Measurements from ENCODE around the gene CDH20.
A peak's percentile ranks its signal among the peaks of the same experiment; 100 is the strongest.

The CDH20 gene

GRCh38 chr18:61448316-61448715 is 115.1 kb downstream of the CDH20 start:
- FAIRE-seq (no peak), DNase-seq (ENCODE audit: insufficient read length, low spot score) (no peak)
- TF ChIP-seq POLR2AphosphoS5 (IDR thresholded peaks at IDR 0.05; ENCODE audit: low read depth, low read length) (no peak), PAX5 (IDR thresholded peaks at IDR 0.05; ENCODE audit: insufficient read depth, low read length, severe bottlenecking) (no peak), TAF1 (IDR thresholded peaks at IDR 0.05; ENCODE audit: low read depth, low read length) (no peak), SPI1 (IDR thresholded peaks at IDR 0.05; ENCODE audit: low read depth, low read length) (peak; percentile 56; the same call in 1 of the 2 replicates)

DNA sequence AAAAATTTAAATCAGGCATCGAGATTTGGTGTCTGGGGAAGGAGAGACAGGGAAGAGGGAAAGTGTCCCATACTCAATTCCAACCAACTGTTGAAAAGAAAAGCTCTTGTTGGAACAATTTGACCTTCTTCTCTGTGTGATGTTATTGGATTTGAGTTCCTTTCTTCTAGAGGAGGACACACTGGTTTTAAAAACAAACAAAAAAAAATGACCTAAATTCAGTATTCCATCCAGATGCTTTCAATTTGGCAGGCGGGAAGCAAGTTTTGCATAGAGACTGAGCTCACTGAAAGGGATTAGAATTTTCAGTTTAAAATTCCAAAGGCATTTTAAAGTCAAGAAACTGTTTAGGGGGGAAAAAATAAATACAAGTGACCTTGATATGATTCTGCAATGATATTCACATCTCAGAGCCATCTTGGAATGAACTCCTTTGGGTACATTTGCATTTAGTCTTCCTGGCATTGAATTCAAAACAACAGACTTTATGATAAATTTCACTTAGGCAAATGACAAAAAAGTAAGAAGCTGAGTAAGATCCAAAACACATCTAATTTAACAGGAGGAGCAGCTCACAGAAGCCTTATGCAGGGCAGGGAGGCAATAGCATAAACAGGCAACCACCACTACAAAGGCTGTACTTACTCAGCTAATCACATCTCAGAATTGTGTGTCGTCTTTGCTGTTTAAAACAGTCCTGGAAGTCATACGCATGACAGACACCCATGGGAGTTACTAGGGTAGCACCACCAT is 126.8 kb downstream of the CDH20 start:
- TF ChIP-seq PAX5 (IDR thresholded peaks at IDR 0.05; ENCODE audit: insufficient read depth, low read length, severe bottlenecking) (no peak), POLR2A (IDR thresholded peaks at IDR 0.05; ENCODE audit: low read depth, low read length) (no peak), TAF1 (IDR thresholded peaks at IDR 0.05; ENCODE audit: low read depth, low read length) (no peak), POLR2AphosphoS5 (IDR thresholded peaks at IDR 0.05; ENCODE audit: low read depth, low read length) (no peak), POU2F2 (IDR thresholded peaks at IDR 0.05; ENCODE audit: low read depth, low read length) (no peak), SPI1 (IDR thresholded peaks at IDR 0.05; ENCODE audit: low read depth, low read length) (no peak)
- FAIRE-seq (no peak), DNase-seq (ENCODE audit: insufficient read length, low spot score) (no peak)

DNA sequence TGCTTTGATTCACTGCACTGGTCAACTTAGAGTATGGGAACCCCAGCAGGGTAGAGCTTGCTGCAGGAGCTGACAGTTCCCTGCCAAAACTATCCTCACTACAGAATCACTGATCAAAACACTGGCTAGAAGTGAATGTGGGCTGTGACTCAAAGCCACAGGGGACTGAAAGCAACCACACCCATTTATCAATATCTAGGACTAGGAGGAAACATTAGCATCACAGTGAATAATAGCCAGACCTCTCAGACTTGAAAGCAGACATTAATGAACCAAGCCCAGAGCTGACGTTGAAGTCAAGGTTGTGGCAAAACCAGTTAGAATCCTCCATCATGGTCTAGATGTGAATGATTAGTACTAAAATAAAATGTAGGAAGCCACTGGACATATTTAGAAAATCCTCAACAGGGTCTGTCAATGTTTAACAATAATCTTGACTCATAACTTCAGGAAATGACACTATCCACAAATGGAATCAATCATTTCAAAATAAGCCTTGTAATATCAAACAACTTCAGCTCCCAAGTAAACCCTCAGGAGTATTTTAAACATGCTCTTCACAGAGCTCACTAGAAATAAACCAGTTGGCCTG is 131.4 kb downstream of the CDH20 start:
- TF ChIP-seq POLR2A (IDR thresholded peaks at IDR 0.05; ENCODE audit: low read depth, low read length) (no peak), POLR2AphosphoS5 (IDR thresholded peaks at IDR 0.05; ENCODE audit: low read depth, low read length) (no peak), POU2F2 (IDR thresholded peaks at IDR 0.05; ENCODE audit: low read depth, low read length) (no peak), PAX5 (IDR thresholded peaks at IDR 0.05; ENCODE audit: insufficient read depth, low read length, severe bottlenecking) (no peak), TAF1 (IDR thresholded peaks at IDR 0.05; ENCODE audit: low read depth, low read length) (no peak), SPI1 (IDR thresholded peaks at IDR 0.05; ENCODE audit: low read depth, low read length) (no peak)
- FAIRE-seq = no peak
- DNase-seq (ENCODE audit: insufficient read length, low spot score) = no peak

DNA sequence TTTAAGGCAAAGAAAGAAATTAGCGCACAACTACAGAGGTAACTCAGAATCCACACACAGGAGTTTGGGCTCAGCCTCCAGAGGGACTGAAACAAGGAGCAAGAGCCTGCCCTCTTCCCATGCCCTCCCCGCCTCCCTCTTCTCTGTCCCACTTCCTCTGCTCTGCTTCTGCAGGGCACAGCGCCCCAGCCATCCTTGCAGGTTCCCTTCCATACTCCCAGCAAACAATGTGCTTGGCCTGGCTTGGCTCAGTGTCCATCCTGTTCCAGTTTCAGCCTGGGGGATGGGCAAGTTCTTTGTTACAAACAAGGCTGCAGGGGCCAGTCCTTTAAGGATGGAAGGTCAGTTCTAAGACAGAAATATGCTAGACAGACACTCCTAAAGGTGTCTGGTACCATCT is 133.5 kb downstream of the CDH20 start:
- no peak for DNase-seq (ENCODE audit: insufficient read length, low spot score)
- FAIRE-seq = no peak
- TF ChIP-seq POLR2AphosphoS5 (IDR thresholded peaks at IDR 0.05; ENCODE audit: low read depth, low read length) = no peak
- TF ChIP-seq POLR2A (IDR thresholded peaks at IDR 0.05; ENCODE audit: low read depth, low read length) = no peak
- no peak for TF ChIP-seq PAX5 (IDR thresholded peaks at IDR 0.05; ENCODE audit: insufficient read depth, low read length, severe bottlenecking)
- TF ChIP-seq POU2F2 (IDR thresholded peaks at IDR 0.05; ENCODE audit: low read depth, low read length) = no peak
- no peak for TF ChIP-seq TAF1 (IDR thresholded peaks at IDR 0.05; ENCODE audit: low read depth, low read length)
- no peak for TF ChIP-seq SPI1 (IDR thresholded peaks at IDR 0.05; ENCODE audit: low read depth, low read length)

GRCh38 chr18:61470031-61470674 is 136.9 kb downstream of the CDH20 start:
- DNase-seq (ENCODE audit: insufficient read length, low spot score) = no peak
- TF ChIP-seq POLR2A (IDR thresholded peaks at IDR 0.05; ENCODE audit: low read depth, low read length) = no peak
- TF ChIP-seq POU2F2 (IDR thresholded peaks at IDR 0.05; ENCODE audit: low read depth, low read length) = no peak
- no peak for TF ChIP-seq TAF1 (IDR thresholded peaks at IDR 0.05; ENCODE audit: low read depth, low read length)
- TF ChIP-seq POLR2AphosphoS5 (IDR thresholded peaks at IDR 0.05; ENCODE audit: low read depth, low read length) = no peak
- TF ChIP-seq SPI1 (IDR thresholded peaks at IDR 0.05; ENCODE audit: low read depth, low read length) = no peak
- TF ChIP-seq PAX5 (IDR thresholded peaks at IDR 0.05; ENCODE audit: insufficient read depth, low read length, severe bottlenecking) = no peak
- FAIRE-seq = no peak

GRCh38 chr18:61471541-61471940 is 138.3 kb downstream of the CDH20 start:
- no peak for FAIRE-seq
- TF ChIP-seq TAF1 (IDR thresholded peaks at IDR 0.05; ENCODE audit: low read depth, low read length) (no peak), POLR2AphosphoS5 (IDR thresholded peaks at IDR 0.05; ENCODE audit: low read depth, low read length) (no peak), PAX5 (IDR thresholded peaks at IDR 0.05; ENCODE audit: insufficient read depth, low read length, severe bottlenecking) (no peak), POLR2A (IDR thresholded peaks at IDR 0.05; ENCODE audit: low read depth, low read length) (no peak), SPI1 (IDR thresholded peaks at IDR 0.05; ENCODE audit: low read depth, low read length) (no peak), POU2F2 (IDR thresholded peaks at IDR 0.05; ENCODE audit: low read depth, low read length) (no peak)

GRCh38 chr18:61471942-61472341 is 138.7 kb downstream of the CDH20 start:
- no peak for FAIRE-seq
- TF ChIP-seq TAF1 (IDR thresholded peaks at IDR 0.05; ENCODE audit: low read depth, low read length) = no peak
- no peak for TF ChIP-seq POLR2AphosphoS5 (IDR thresholded peaks at IDR 0.05; ENCODE audit: low read depth, low read length)

More at GRCh38 chr18:61471541-61471940, 138.3 kb downstream of the CDH20 start:
- no peak for DNase-seq (ENCODE audit: insufficient read length, low spot score)

GRCh38 chr18:61474341-61474740 is 141.1 kb downstream of the CDH20 start:
- no peak for FAIRE-seq

More at GRCh38 chr18:61471942-61472341, 138.7 kb downstream of the CDH20 start:
- no peak for DNase-seq (ENCODE audit: insufficient read length, low spot score)

GRCh38 chr18:61474918-61475317 is 141.7 kb downstream of the CDH20 start:
- no peak for DNase-seq (ENCODE audit: insufficient read length, low spot score)
- FAIRE-seq = no peak

More at GRCh38 chr18:61474341-61474740, 141.1 kb downstream of the CDH20 start:
- TF ChIP-seq SPI1 (IDR thresholded peaks at IDR 0.05; ENCODE audit: low read depth, low read length) = no peak
- no peak for TF ChIP-seq POLR2AphosphoS5 (IDR thresholded peaks at IDR 0.05; ENCODE audit: low read depth, low read length)
- TF ChIP-seq POU2F2 (IDR thresholded peaks at IDR 0.05; ENCODE audit: low read depth, low read length) = no peak
- TF ChIP-seq POLR2A (IDR thresholded peaks at IDR 0.05; ENCODE audit: low read depth, low read length) = no peak
- TF ChIP-seq TAF1 (IDR thresholded peaks at IDR 0.05; ENCODE audit: low read depth, low read length) = no peak
- TF ChIP-seq PAX5 (IDR thresholded peaks at IDR 0.05; ENCODE audit: insufficient read depth, low read length, severe bottlenecking) = no peak
- no peak for DNase-seq (ENCODE audit: insufficient read length, low spot score)

More at GRCh38 chr18:61474918-61475317, 141.7 kb downstream of the CDH20 start:
- TF ChIP-seq TAF1 (IDR thresholded peaks at IDR 0.05; ENCODE audit: low read depth, low read length) (no peak), PAX5 (IDR thresholded peaks at IDR 0.05; ENCODE audit: insufficient read depth, low read length, severe bottlenecking) (no peak), POLR2A (IDR thresholded peaks at IDR 0.05; ENCODE audit: low read depth, low read length) (no peak), POU2F2 (IDR thresholded peaks at IDR 0.05; ENCODE audit: low read depth, low read length) (no peak), POLR2AphosphoS5 (IDR thresholded peaks at IDR 0.05; ENCODE audit: low read depth, low read length) (no peak), SPI1 (IDR thresholded peaks at IDR 0.05; ENCODE audit: low read depth, low read length) (no peak)
